GM18951 (cell line): Measurements from ENCODE around the gene PIGS.

Source experiments
- POLR2A ChIP-seq: IDR thresholded peaks from 4 replicates; pipeline ENCODE4 v1.6.1; 2011; ENCODE audit warnings: mild to moderate bottlenecking; ENCODE audit not compliant: insufficient read length, insufficient read depth; ENCODE audit errors: extremely low read depth
- in situ Hi-C: fragments of 300-500 bp; cut with MboI; formaldehyde crosslinking; loops from one replicate; pipeline ENCODE4 v1.12.0; 2022; ENCODE audit warnings: low sequenced_read_pairs, mixed read lengths, inconsistent platforms; ENCODE audit not compliant: unreplicated experiment

The PIGS gene

DNA sequence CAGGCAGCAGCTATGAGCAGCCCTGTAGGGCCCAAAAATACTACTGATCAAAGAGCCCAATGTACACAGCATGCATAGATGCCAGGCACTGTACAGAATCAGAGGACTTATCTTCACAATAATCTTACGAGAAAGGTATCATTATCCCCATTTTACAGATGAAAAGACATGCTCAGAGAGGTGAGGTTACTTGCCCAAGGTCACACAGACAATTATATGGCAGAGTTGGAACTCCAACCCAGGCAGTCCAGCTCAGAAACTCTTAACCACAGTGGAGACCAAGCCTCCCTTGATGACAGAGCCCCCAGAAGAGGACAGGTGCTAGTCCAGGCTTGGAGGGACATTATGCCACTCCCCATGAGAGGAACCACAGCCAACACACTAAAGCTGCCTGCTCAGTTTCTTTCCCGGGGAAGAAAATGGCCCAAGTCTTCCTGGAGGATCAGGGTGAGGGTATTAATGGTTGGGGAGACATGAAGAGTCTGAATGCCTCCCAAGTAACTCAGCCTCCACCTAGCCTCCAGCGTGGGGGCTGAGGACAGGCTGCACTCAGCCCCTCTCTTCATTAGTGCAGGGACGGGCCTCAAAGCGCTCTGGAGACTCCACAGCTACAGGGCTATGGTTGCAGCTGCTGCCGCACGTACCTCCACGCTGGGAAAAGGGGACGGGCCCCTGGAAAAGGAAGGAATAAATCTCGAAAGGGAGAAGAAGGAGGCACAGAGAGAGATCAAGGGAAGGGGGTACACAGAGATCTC lies 19.7 kb downstream of the PIGS start:
- in situ Hi-C loops: no loop called here
- no peak for TF ChIP-seq POLR2A

GRCh38 chr17:28550858-28551257 lies 20.5 kb downstream of the PIGS start:
- in situ Hi-C loops: no loop called here
- TF ChIP-seq POLR2A: no peak

GRCh38 chr17:28549236-28550132 lies 21.8 kb downstream of the PIGS start:
- in situ Hi-C loops: no loop called here
- peak; percentile 33 for TF ChIP-seq POLR2A

DNA sequence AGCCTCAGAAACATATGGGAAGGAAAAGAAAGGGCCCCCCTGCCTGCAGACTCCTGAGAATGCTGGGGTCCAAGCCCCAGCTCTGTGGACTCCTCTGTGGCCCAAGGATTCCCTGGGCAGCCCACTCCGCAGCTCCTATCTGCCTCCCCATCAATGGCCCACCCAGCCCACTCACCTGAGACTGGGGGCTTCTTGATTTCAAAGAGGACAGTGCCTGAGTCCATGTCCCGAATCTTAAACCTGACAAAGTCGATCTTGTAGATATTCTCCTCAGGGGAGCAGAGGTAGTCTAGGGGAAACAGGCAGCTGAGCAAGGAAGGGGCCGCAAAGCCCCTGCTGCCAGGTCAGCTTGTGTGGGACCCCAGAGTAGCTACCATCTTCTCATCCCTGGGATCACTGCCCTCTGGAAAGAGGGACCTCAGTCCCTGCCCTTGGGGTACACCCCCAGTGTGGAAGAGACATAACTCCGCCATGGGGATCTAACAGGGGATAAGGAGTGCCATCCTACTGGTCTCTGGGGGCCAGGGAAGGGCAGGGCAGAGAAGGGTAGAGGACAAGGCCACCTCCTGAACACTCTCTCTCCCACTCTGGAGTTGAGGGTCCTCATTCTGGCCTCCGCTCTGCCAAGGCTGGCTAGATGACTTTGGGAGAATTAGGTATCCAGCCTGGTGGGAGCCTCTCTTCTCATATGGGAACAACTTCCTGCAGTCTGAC lies 22.8 kb downstream of the PIGS start:
- TF ChIP-seq POLR2A: no peak
- in situ Hi-C loops: no loop called here

DNA sequence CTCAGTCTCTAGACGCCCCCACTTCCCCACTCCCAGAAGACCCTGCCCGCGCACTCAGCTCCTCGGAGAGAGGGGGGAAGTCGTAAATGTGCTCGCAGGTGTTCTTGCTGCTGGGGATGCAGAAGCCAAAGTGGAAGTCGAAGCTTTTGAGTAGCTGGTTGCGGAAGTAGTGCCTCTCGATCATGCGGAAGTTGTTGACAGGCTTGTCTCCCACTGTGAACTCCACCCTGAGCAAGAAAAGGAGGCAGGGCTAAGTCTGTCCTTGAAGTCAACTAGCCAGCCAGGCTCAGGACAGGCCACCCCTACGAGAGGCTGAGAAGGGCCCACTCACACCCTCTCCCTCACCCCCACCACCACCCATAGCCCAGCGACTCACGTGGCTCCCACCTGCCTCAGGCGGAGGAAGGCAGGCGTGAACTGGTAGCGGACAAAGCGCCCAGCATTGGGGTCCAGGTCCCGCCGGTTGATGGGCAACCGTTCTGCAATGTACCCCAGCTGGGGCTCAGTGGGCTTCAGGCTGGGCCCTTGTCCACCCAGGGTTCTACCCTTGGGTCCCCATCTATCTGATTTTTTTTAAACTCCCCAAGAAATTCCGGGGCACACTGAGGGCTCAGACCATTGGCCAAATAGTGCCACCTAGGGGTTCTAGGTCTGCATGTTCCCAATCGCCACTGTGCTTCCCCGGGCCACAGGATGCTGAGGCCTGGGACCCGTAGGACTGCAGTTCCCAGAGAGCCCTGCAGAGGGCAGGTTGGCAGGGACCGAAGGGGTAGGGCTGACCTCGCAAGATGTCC lies 23.5 kb downstream of the PIGS start:
- TF ChIP-seq POLR2A: no peak
- in situ Hi-C loops: no loop called here

DNA sequence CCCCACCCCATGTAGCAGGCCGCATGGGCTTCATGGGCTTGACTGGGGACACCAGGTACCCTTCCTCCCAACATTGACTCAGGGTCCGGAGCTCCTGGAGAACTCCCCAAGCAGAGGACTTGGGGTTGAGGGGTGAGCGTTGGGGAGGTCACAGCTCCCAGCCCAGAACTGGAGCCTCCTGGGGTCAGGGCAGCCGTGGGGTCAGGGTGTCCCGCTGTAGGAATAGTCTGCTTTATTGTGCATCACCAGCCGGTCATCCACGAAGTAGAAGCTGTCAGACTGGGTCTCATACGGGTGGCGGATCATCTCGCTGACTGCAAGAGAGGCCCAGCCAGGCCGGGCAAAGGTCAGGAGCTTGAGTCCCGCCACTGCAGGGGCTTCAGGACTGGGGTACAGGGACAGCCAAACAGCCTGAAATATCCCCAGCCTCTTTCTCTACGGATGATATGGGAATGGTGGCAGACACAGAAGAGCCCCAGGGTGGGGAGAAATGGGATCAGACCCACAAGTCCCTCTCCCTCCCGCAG lies 24.2 kb downstream of the PIGS start:
- in situ Hi-C loops: no loop called here
- TF ChIP-seq POLR2A: no peak

DNA sequence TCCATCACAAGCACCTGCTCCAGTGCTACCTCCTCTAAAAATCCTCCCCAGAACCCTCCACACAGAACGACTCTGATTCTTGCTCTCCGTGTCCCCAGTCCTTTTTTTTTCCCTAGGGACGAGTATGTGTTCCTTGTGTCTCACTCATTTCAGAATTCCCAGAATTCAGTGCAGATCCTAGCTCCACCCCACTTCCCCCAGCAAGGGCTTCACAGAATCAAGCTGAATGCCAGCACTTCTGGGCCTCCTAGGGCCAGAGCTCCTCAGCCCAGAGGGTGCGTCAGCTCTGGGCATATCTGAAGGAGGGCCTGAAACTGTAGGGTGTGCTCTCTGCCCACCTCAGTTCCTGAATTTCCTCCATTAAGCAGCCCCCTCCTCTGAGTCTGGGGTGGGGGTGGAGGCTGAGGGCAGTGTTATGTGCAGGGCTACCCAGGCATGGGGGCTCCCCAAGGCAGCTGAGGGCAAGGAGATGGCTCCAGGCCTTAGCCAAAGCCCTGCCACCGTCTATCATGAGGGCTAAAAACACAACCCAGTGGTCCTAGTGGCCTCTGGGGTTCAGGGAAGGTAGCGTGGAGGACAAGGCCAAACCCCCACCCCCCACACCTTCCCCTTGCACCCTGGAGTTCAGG lies 25.4 kb downstream of the PIGS start:
- in situ Hi-C loops: no loop called here
- TF ChIP-seq POLR2A: no peak

DNA sequence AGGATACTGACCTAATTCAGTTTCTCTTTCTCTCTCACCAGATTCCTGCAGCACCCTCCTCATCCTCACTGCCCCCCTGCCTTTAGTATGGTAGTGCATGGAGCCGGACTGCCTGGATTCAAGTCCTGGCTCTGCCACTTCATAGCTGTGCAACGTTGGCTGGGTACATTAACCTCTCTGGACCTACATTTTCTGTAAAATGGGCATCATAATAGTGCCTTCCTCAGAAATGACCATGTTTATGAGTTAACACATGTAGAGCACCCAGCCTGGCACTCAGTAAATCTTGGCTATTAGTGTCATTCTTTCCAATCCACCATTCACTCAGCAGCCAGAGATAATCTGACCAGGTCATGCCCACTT lies 26.2 kb downstream of the PIGS start:
- TF ChIP-seq POLR2A: no peak
- in situ Hi-C loops: no loop called here

DNA sequence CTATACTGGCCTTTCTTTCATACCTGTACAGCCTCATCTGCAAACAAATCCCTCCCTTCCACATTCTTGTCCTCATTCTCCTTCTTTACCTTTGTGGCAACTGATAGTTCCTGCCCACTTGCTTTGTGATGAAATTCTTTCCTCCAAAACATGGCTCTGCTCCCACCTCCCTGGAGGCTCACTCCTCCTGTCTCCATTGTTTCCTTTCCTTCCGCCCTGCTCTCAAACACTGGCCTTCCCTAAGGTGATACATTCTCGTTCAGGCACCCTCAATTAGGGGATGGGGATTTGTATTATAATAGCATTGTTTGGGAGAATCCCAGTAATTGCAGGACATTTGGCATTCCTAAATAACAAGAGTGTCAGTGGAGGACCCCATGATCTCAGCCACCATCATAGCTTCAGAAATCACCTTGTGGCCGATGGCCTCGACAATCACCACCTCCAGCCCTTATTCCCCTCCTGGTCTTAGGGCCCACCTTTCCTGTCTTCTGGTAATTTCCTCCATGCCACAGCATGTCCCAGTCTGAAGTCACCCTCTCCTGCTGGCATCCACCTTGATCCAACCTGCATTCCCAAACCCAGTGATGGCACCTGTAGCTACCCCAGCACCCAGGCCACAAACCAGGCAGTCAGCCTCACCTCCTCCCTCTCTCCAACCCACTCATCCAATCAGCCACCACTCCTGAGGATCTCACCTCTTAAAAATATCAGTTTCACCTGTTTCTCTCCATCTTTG lies 26.8 kb downstream of the PIGS start:
- TF ChIP-seq POLR2A: no peak
- in situ Hi-C loops: no loop called here

DNA sequence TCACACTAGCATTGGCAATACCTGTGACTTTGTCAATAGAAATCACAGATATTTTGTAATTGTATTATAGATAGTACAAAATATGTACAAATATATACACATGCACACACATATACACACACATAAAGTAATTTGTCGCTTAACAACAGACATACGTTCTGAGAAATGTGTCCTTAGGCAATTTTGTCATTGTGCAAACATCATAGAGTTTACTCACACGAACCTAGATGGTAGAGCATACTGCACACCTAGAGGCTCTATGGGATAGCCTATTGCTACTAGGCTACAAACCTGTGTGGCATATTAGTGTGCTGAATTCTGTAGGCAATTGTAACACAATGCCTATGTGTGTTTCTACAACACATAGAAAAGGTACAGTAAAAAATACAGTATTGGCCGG lies 29.9 kb downstream of the PIGS start:
- in situ Hi-C loops: no loop called here
- TF ChIP-seq POLR2A: no peak

DNA sequence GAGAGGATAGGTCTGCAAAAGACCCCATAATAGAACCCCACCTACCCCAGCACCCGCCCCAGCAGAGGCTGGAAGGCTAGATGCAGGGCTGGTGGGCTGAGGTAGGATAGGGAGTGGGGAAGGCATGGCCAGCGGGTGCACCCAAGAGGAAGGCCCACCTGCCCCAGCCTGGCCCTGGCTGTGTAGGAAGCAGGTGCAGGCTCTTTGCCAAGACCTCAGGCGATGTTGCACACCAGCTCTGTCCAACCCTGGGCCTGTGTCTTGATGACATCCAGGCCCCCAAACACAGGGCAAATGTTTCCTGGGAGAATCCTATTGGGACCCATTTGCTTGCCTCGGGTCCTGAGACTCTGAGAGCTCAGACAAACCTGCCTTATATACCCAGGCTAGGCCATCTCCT lies 31.1 kb downstream of the PIGS start:
- TF ChIP-seq POLR2A: no peak
- in situ Hi-C loops: no loop called here
